ENCODE results near the gene RLN1. TPM values are rescaled to one million over a fixed set of nuclear protein-coding genes. Genes with fewer than 3 reads are reported as not detected.
"Not testable (repeated sequence)": the region's sequence is repeated elsewhere in the genome, so short reads cannot be mapped to it uniquely, and the experiment has no call there.

RLN1 gene
- 1 to 10 TPM; 1.2 to 1.8 TPM for total RNA-seq

- DNase-seq: peak; percentile 20
- H3K9me3 Mint-ChIP-seq, H3K36me3 Mint-ChIP-seq, H3K27me3 Mint-ChIP-seq, POLR2A ChIA-PET, CTCF ChIA-PET: not testable (repeated sequence)
- peak within 1 kb of the TSS; percentile 68 for H3K4me3 Mint-ChIP-seq
- intact Hi-C loops (cut with micrococcal nuclease): loop anchor here (5.0 kb wide), 1 partner anchor 152 kb away; the partner anchor contains the start of gene INSL6
- peak within 1 kb of the TSS; percentile 9 for H3K27ac Mint-ChIP-seq
- H3K4me1 Mint-ChIP-seq (ENCODE audit: low read depth): peaks cover 28% of the 10 kb centered on the region
Observed at GRCh38 chr9:5338992-5339981, at the start of gene RLN1. Gene RLN1, minus strand, starts transcription at chr9:5339876. Its CDS starts 130 bp downstream, at chr9:5339746.

- ChIA-PET POLR2A (no interaction called here), CTCF (no interaction called here)
- no peak overlapping the region for H3K4me3 Mint-ChIP-seq
- H3K4me1 Mint-ChIP-seq (ENCODE audit: low read depth): peaks cover 20% of the 10 kb centered on the region
- intact Hi-C loops (cut with micrococcal nuclease): loop anchor here (1.0 kb wide), 1 partner anchor 25 kb away; no protein-coding TSS in a partner anchor
- no peaks in the 10 kb centered on the region for H3K9me3 Mint-ChIP-seq
- DNase-seq: peak; percentile 71
- H3K27me3 Mint-ChIP-seq: no peaks in the 10 kb centered on the region
- peak overlapping the region; percentile 14 for H3K27ac Mint-ChIP-seq
- H3K36me3 Mint-ChIP-seq: peaks cover 5% of the 10 kb centered on the region
Observed at GRCh38 chr9:5389109-5389732, 49.5 kb upstream of the RLN1 start.

DNA sequence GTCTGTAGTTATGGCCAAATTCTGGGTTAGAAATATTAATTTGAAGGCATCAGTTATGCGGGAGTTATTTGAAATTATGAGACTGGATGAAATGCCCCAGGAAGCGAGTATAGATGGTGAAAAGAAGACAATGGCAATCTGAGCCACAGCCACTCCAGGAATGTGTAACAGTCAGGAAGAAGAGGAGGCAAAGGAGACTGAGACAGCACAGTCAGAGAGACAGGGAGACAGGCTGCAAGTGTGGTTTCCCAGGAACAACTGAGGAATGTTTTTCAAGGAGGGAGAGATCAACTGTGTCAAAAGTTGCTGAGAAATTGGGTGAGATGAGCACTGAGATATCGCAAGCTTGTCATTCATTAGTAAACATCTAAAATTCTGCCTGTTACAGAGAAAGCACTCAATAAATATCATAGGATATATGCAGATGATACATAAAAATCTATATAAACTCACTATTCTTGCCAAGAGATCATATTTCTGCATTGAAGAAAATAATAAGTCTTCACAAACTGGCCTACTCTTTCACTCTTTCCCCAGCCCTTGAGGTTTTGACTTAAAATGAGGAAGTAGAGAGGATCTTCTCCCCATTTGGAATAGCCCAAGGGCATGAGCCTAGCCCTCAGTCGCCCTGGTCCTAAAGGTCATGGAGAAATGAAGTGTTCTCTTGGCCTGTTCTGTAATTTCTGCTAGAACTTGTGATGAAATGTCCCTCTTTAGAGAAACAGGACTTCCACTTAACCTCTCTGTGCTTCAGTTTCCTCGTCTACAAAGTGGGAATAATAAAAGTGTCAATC is 48.5 kb upstream of the RLN1 start:
- H3K36me3 Mint-ChIP-seq: peaks cover 5% of the 10 kb centered on the region
- DNase-seq: no peak
- intact Hi-C loops (cut with micrococcal nuclease): no loop called here
- H3K27me3 Mint-ChIP-seq: no peaks in the 10 kb centered on the region
- H3K4me1 Mint-ChIP-seq (ENCODE audit: low read depth): peaks cover 21% of the 10 kb centered on the region
- no peak overlapping the region for H3K27ac Mint-ChIP-seq
- ChIA-PET POLR2A (no interaction called here), CTCF (no interaction called here)
- no peak overlapping the region for H3K4me3 Mint-ChIP-seq
- no peaks in the 10 kb centered on the region for H3K9me3 Mint-ChIP-seq

- intact Hi-C loops (cut with micrococcal nuclease): no loop called here
- Mint-ChIP-seq H3K27me3 (no peaks in the 10 kb centered on the region), H3K27ac (no peak overlapping the region), H3K9me3 (no peaks in the 10 kb centered on the region), H3K36me3 (peaks cover 21% of the 10 kb centered on the region), H3K4me1 (ENCODE audit: low read depth) (peaks cover 15% of the 10 kb centered on the region), H3K4me3 (no peak overlapping the region)
- POLR2A ChIA-PET: no interaction called here
- DNase-seq: no peak
- CTCF ChIA-PET: no interaction called here
Observed at GRCh38 chr9:5384436-5384835, 44.8 kb upstream of the RLN1 start.

- peaks cover 21% of the 10 kb centered on the region for H3K36me3 Mint-ChIP-seq
- H3K4me1 Mint-ChIP-seq (ENCODE audit: low read depth): peaks cover 11% of the 10 kb centered on the region
- intact Hi-C loops (cut with micrococcal nuclease): no loop called here
- no peak overlapping the region for H3K4me3 Mint-ChIP-seq
- ChIA-PET POLR2A (no interaction called here), CTCF (no interaction called here)
- no peak for DNase-seq
- no peaks in the 10 kb centered on the region for H3K9me3 Mint-ChIP-seq
- H3K27me3 Mint-ChIP-seq: no peaks in the 10 kb centered on the region
- H3K27ac Mint-ChIP-seq: no peak overlapping the region
Observed at GRCh38 chr9:5382479-5382878, 42.8 kb upstream of the RLN1 start.

DNA sequence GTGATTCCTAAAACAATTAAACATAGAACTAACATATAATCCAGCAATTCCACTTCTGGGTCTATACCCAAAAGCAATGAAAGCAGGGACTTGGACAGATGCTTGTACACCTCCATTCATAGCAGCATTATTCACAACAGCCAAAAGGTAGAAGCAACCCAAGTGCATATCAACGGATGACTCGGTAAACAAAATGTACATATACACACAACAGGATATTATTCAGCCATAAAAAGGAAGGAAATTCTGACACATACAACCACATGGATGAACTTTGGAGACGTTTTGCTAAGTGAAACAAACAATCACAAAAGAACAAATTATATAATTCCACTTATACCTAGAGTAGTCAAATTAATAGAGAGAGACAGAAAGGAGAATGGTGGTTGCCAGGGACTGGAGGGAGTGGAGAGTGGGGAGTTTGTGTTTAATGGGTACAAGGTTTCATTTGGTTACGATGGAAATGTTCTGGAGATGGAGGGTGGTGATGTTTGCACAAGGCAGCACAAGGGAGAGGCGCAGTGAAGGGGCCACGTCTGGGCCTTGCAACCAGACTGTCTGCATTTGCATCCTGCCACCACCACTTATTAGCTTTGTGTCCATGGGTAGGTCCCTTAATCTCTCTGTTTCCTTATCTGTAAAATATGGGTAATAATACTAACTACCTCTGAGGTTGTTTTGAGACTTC is 36.3 kb upstream of the RLN1 start:
- Mint-ChIP-seq H3K4me3 (no peak overlapping the region), H3K27me3 (no peaks in the 10 kb centered on the region), H3K36me3 (peaks cover 6% of the 10 kb centered on the region), H3K9me3 (no peaks in the 10 kb centered on the region), H3K27ac (peak overlapping the region; percentile 59), H3K4me1 (ENCODE audit: low read depth) (peaks cover 31% of the 10 kb centered on the region)
- ChIA-PET POLR2A (interaction anchor here (1.1 kb wide), 1 partner anchor 84 kb away, joined by 3 read pairs; no protein-coding TSS in a partner anchor), CTCF (no interaction called here)
- intact Hi-C loops (cut with micrococcal nuclease): loop anchor here (1.0 to 10.0 kb wide), 4 partner anchors 12 to 451 kb away; partner anchors contain the start of gene PLGRKT
- no peak for DNase-seq

- POLR2A ChIA-PET: interaction anchor here (0.6 to 1.1 kb wide), 2 partner anchors 11 to 85 kb away, joined by 3 read pairs; no protein-coding TSS in a partner anchor
- peak; percentile 76 for DNase-seq
- H3K4me1 Mint-ChIP-seq (ENCODE audit: low read depth): peaks cover 31% of the 10 kb centered on the region
- CTCF ChIA-PET: no interaction called here
- H3K27me3 Mint-ChIP-seq: no peaks in the 10 kb centered on the region
- peaks cover 2% of the 10 kb centered on the region for H3K36me3 Mint-ChIP-seq
- intact Hi-C loops (cut with micrococcal nuclease): loop anchor here (1.0 to 10.0 kb wide), 4 partner anchors 11 to 450 kb away; partner anchors contain the start of gene PLGRKT
- no peaks in the 10 kb centered on the region for H3K9me3 Mint-ChIP-seq
- no peak overlapping the region for H3K4me3 Mint-ChIP-seq
- peak overlapping the region; percentile 59 for H3K27ac Mint-ChIP-seq
Observed at GRCh38 chr9:5375091-5375490, 35.4 kb upstream of the RLN1 start.

DNA sequence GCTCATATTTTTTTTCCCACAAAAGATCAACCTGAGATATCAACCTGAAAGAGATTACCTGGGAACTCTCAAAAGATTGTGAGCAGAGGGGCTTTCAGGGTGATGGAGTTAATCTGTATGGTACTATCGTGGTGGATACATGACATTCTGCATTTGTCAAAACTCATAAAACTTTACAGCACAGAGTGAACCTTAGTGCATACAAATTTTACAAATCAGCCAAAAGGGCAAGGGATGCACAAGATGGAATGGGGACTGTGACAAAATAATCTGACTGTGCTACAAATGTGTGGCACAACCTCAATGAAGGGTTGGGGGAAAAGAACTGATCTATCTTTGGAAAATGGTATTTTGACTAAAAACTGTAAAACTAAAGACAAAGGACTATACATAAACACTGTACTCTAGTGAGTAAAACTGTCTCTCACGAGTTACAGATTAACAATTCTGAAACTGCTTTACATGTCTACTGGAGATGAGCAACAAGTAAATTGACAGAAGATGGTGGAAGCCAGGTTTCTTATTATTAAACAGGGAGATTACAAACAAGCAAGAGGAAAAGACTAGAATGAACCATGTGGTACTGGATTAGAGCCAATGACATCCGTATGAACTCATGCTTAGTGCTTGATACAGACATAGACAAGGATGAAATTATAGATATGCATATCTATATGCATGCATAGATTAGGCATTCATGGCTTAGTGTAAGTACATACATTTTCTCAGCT is 24.8 kb upstream of the RLN1 start:
- no peak for DNase-seq
- no peaks in the 10 kb centered on the region for H3K27me3 Mint-ChIP-seq
- H3K4me3 Mint-ChIP-seq: no peak overlapping the region
- peak overlapping the region; percentile 59 for H3K27ac Mint-ChIP-seq
- CTCF ChIA-PET: interaction anchor here (0.6 to 0.8 kb wide), 2 partner anchors 13 to 35 kb away, joined by 3 read pairs; no protein-coding TSS in a partner anchor
- peaks cover 7% of the 10 kb centered on the region for H3K9me3 Mint-ChIP-seq
- peaks cover 18% of the 10 kb centered on the region for H3K36me3 Mint-ChIP-seq
- POLR2A ChIA-PET: interaction anchor here (1.1 kb wide), 1 partner anchor 10 kb away, joined by 3 read pairs; no protein-coding TSS in a partner anchor
- peaks cover 21% of the 10 kb centered on the region for H3K4me1 Mint-ChIP-seq (ENCODE audit: low read depth)
- intact Hi-C loops (cut with micrococcal nuclease): loop anchor here (1.0 kb wide), 3 partner anchors 11 to 73 kb away; partner anchors contain the start of gene PLGRKT

GRCh38 chr9:5361326-5362010 is 21.8 kb upstream of the RLN1 start:
- no peak for DNase-seq
- CTCF ChIA-PET: no interaction called here
- intact Hi-C loops (cut with micrococcal nuclease): no loop called here
- Mint-ChIP-seq H3K27me3 (no peaks in the 10 kb centered on the region), H3K36me3 (peaks cover 26% of the 10 kb centered on the region), H3K9me3 (no peaks in the 10 kb centered on the region), H3K27ac (no peak overlapping the region), H3K4me1 (ENCODE audit: low read depth) (peaks cover 17% of the 10 kb centered on the region), H3K4me3 (no peak overlapping the region)
- POLR2A ChIA-PET: interaction anchor here (0.5 to 1.3 kb wide), 2 partner anchors 15 to 133 kb away, joined by 3 read pairs; no protein-coding TSS in a partner anchor

DNA sequence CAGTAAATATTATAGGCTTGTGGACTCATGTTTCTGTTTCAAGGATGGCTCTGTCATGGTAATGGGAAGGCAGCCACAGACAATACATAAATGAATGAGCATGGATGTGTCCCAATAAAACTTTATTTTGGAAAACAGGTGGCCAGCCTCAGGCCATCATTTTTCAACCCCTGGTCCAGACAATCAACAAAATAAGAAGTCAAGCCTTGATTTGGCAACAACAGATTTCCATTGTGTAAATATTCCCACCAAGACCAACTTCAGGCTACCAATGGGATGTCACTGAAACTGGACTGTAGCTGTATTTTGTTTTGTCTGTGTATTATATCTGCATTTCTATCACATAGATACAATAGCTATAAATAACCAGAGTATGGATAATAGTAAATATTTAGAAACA is 20.7 kb upstream of the RLN1 start:
- Mint-ChIP-seq H3K27ac (no peak overlapping the region), H3K4me1 (ENCODE audit: low read depth) (peaks cover 15% of the 10 kb centered on the region), H3K36me3 (peaks cover 24% of the 10 kb centered on the region), H3K27me3 (no peaks in the 10 kb centered on the region), H3K9me3 (no peaks in the 10 kb centered on the region), H3K4me3 (no peak overlapping the region)
- POLR2A ChIA-PET: interaction anchor here (1.3 kb wide), 1 partner anchor 14 kb away, joined by 3 read pairs; no protein-coding TSS in a partner anchor
- intact Hi-C loops (cut with micrococcal nuclease): no loop called here
- DNase-seq: no peak
- CTCF ChIA-PET: no interaction called here

Measured in activated CD4-positive, alpha-beta memory T cell treated with anti-CD3 and anti-CD28 coated beads for 36 hours (primary cell).